SK-N-SH (cell line): ENCODE data around the gene TBKBP1. TPM values are rescaled to one million over a fixed set of nuclear protein-coding genes. Genes with fewer than 3 reads are reported as not detected.

Experiments
- CTCF ChIA-PET: fragments of 300-600, 350-600 bp; formaldehyde crosslinking; extraction: SDS; loops from one replicate; lab custom pipeline; 2021; lab: Yijun Ruan, JAX
- POLR2A ChIA-PET: fragments of 350-600 bp; sonication (Branson Sonifier 250); formaldehyde crosslinking; extraction: SDS; loops from one replicate; lab custom pipeline; 2020; ENCODE audit warnings: antibody characterized with exemption, inconsistent platforms; lab: Yijun Ruan, JAX
- DNase-seq: peaks from one replicate; pipeline ENCODE4 v3.0.0; 2012
- H2AFZ ChIP-seq: fragments of 200-600 bp; sonication (generic); 2 replicates; pipeline ENCODE4 v1.8.1; 2016; ENCODE audit warnings: antibody characterized with exemption, mild to moderate bottlenecking, low read depth
- H3F3A ChIP-seq: fragments of 200-600 bp; sonication (generic); replicated peaks from 2 replicates; pipeline ENCODE3; 2016; ENCODE audit warnings: antibody characterized with exemption, mild to moderate bottlenecking; ENCODE audit not compliant: insufficient read depth
- H3K27ac ChIP-seq, 2 experiments: fragments of 200-500 bp in 1 of 2; fragments of 200-600 bp in 1 of 2; sonication (Bioruptor generic) in 1 of 2; sonication (generic), shearing (Covaris generic) in 1 of 2; 2 replicates each; pipeline versions ENCODE4 v1.5.1 to v1.6.1; 2014 to 2016; ENCODE audit warnings: low read depth in 2 of 2, inconsistent platforms in 1 of 2, low read length in 1 of 2, mild to moderate bottlenecking in 1 of 2, mixed read lengths in 1 of 2
- H3K27me3 ChIP-seq: fragments of 200-600 bp; sonication (generic), shearing (Covaris generic); 2 replicates; pipeline ENCODE4 v1.6.1; 2016; ENCODE audit warnings: mixed run types; ENCODE audit not compliant: insufficient read depth
- H3K36me3 ChIP-seq, 2 experiments: fragments of 200-500 bp in 1 of 2; fragments of 200-600 bp in 1 of 2; sonication (Bioruptor generic) in 1 of 2; sonication (generic) in 1 of 2; replicated peaks in 1 of 2; 2 replicates each; pipeline versions ENCODE3 to v1.5.1; 2014 to 2016; ENCODE audit warnings: low read length in 1 of 2, mild to moderate bottlenecking in 1 of 2; ENCODE audit not compliant: insufficient read depth in 2 of 2, control insufficient read depth in 1 of 2
- H3K4me1 ChIP-seq, 2 experiments: fragments of 200-500 bp in 1 of 2; fragments of 200-600 bp in 1 of 2; sonication (Bioruptor generic) in 1 of 2; sonication (generic), shearing (Covaris generic) in 1 of 2; 2 replicates each; pipeline versions ENCODE4 v1.5.1 to v1.6.1; 2014 to 2016; ENCODE audit warnings: low read depth in 1 of 2, low read length in 1 of 2, mixed run types in 1 of 2; ENCODE audit not compliant: insufficient read depth in 2 of 2, control insufficient read depth in 1 of 2
- H3K4me2 ChIP-seq: fragments of 200-600 bp; sonication (generic), shearing (Covaris generic); 2 replicates; pipeline ENCODE4 v1.6.1; 2017; ENCODE audit warnings: mixed run types
- H3K4me3 ChIP-seq, 2 experiments: fragments of 200-500 bp in 1 of 2; fragments of 200-600 bp in 1 of 2; sonication (Bioruptor generic) in 1 of 2; sonication (generic), shearing (Covaris generic) in 1 of 2; 2 replicates each; pipeline versions ENCODE4 v1.5.1 to v1.8.1; 2014 to 2016; ENCODE audit warnings: low read depth in 2 of 2, inconsistent platforms in 1 of 2, low read length in 1 of 2, mild to moderate bottlenecking in 1 of 2, mixed read lengths in 1 of 2, moderate library complexity in 1 of 2
- H3K79me2 ChIP-seq: fragments of 200-600 bp; sonication (generic); 2 replicates; pipeline ENCODE4 v1.8.1; 2017; ENCODE audit warnings: mild to moderate bottlenecking; ENCODE audit not compliant: insufficient read depth
- H3K9ac ChIP-seq: fragments of 200-600 bp; sonication (generic); 2 replicates; pipeline ENCODE4 v1.6.1; 2017; ENCODE audit warnings: mixed run types
- H3K9me2 ChIP-seq: fragments of 200-600 bp; sonication (generic); 2 replicates; pipeline ENCODE4 v1.6.1; 2017; ENCODE audit warnings: mixed run types
- H3K9me3 ChIP-seq: fragments of 200-600 bp; sonication (generic); 2 replicates; pipeline ENCODE4 v1.6.1; 2017; ENCODE audit warnings: mixed run types, mild to moderate bottlenecking, moderate library complexity
- H4K20me1 ChIP-seq: fragments of 200-600 bp; sonication (generic); 2 replicates; pipeline ENCODE4 v1.6.1; 2017; ENCODE audit warnings: mild to moderate bottlenecking, mixed run types; ENCODE audit not compliant: insufficient read depth
- CHD2 ChIP-seq: fragments of 150-350 bp; IDR thresholded peaks from 2 replicates; pipeline ENCODE4 v1.6.1; 2018; ENCODE audit warnings: low read length; ENCODE audit not compliant: partially characterized antibody
- ELF1 ChIP-seq: IDR thresholded peaks from 2 replicates; pipeline ENCODE4 v1.4.0; 2012
- EZH2phosphoT487 ChIP-seq: fragments of 200-600 bp; sonication (generic); IDR thresholded peaks from 2 replicates; pipeline ENCODE4 v1.6.1; 2017; ENCODE audit warnings: low read depth, mixed run types, mild to moderate bottlenecking, antibody characterized with exemption, moderate library complexity, borderline replicate concordance
- FOSL2 ChIP-seq: IDR thresholded peaks from 2 replicates; pipeline ENCODE4 v1.4.0; 2012; ENCODE audit warnings: low read depth, mild to moderate bottlenecking, moderate library complexity, borderline replicate concordance
- FOXJ3 ChIP-seq: sonication (generic); formaldehyde crosslinking; IDR thresholded peaks from 2 replicates; pipeline ENCODE4 v1.5.1; 2020; ENCODE audit warnings: mild to moderate bottlenecking, missing genetic modification reagents
- FOXM1 ChIP-seq: IDR thresholded peaks from 2 replicates; pipeline ENCODE4 v1.4.0; 2012; ENCODE audit warnings: low read depth, mild to moderate bottlenecking
- GABPA ChIP-seq: IDR thresholded peaks from 2 replicates; pipeline ENCODE4 v1.4.0; 2012; ENCODE audit warnings: low read depth, mild to moderate bottlenecking
- GATA2 ChIP-seq: sonication (generic); formaldehyde crosslinking; IDR thresholded peaks from 2 replicates; pipeline ENCODE4 v1.5.0; 2020; ENCODE audit warnings: mild to moderate bottlenecking, missing genetic modification reagents
- NRF1 ChIP-seq: IDR thresholded peaks from 2 replicates; pipeline ENCODE4 v1.6.1; 2012; ENCODE audit warnings: low read depth, mild to moderate bottlenecking, low read length
- POLR2AphosphoS5 ChIP-seq: IDR thresholded peaks from 2 replicates; pipeline ENCODE4 v1.6.1; 2012; ENCODE audit warnings: low read depth, low read length
- RAD21 ChIP-seq: IDR thresholded peaks from 2 replicates; pipeline ENCODE4 v1.6.1; 2012; ENCODE audit warnings: mild to moderate bottlenecking, low read length
- RCOR1 ChIP-seq: fragments of 150-350 bp; IDR thresholded peaks from 2 replicates; pipeline ENCODE4 v1.6.1; 2017; ENCODE audit warnings: antibody characterized with exemption, low read length
- SIN3A ChIP-seq: IDR thresholded peaks from 2 replicates; pipeline ENCODE4 v1.6.1; 2012; ENCODE audit warnings: low read depth, mild to moderate bottlenecking, low read length, moderate library complexity, borderline replicate concordance
- SMC3 ChIP-seq: IDR thresholded peaks from 2 replicates; pipeline ENCODE4 v1.6.1; 2012; ENCODE audit warnings: low read depth, low read length, improper control_type of control experiment
- TAF1 ChIP-seq: IDR thresholded peaks from 2 replicates; pipeline ENCODE4 v1.6.1; 2012; ENCODE audit warnings: low read depth, mild to moderate bottlenecking, low read length, moderate library complexity, borderline replicate concordance
- TCF12 ChIP-seq: IDR thresholded peaks from 2 replicates; pipeline ENCODE4 v1.4.0; 2012
- YY1 ChIP-seq: IDR thresholded peaks from 2 replicates; pipeline ENCODE4 v1.4.0; 2012; ENCODE audit warnings: low read depth, mild to moderate bottlenecking
- polyA plus RNA-seq, 3 experiments: library from polyadenylated mRNA; depleted of rRNA; stranded (reverse); fragments of >200 nt; gene quantifications; 2 replicates each; pipeline ENCODE4 v1.2.3, GENCODE V29; 2012
- TF ChIP-seq, protein P1 (sequence below): IDR thresholded peaks from 2 replicates; pipeline ENCODE4 v1.4.0; 2012; ENCODE audit warnings: low read depth
- TF ChIP-seq, protein P2 (sequence below): IDR thresholded peaks from 2 replicates; pipeline ENCODE4 v1.6.1; 2012; ENCODE audit warnings: mild to moderate bottlenecking, low read depth, low read length, moderate library complexity
- TF ChIP-seq, protein P3 (sequence below): IDR thresholded peaks from 2 replicates; pipeline ENCODE4; 2012
- TF ChIP-seq, protein P4 (sequence below): IDR thresholded peaks from 2 replicates; pipeline ENCODE4 v1.4.0; 2012; ENCODE audit warnings: low read depth, borderline replicate concordance
- TF ChIP-seq, protein P5 (sequence below): fragments of 150-350 bp; IDR thresholded peaks from 2 replicates; pipeline ENCODE4 v1.6.1; 2016; ENCODE audit warnings: mild to moderate bottlenecking, low read depth, low read length

Gene TBKBP1
- polyA plus RNA-seq, 1 of the 3 experiments (the other 2 are of a cell fraction), result 14.4 TPM

DNA sequence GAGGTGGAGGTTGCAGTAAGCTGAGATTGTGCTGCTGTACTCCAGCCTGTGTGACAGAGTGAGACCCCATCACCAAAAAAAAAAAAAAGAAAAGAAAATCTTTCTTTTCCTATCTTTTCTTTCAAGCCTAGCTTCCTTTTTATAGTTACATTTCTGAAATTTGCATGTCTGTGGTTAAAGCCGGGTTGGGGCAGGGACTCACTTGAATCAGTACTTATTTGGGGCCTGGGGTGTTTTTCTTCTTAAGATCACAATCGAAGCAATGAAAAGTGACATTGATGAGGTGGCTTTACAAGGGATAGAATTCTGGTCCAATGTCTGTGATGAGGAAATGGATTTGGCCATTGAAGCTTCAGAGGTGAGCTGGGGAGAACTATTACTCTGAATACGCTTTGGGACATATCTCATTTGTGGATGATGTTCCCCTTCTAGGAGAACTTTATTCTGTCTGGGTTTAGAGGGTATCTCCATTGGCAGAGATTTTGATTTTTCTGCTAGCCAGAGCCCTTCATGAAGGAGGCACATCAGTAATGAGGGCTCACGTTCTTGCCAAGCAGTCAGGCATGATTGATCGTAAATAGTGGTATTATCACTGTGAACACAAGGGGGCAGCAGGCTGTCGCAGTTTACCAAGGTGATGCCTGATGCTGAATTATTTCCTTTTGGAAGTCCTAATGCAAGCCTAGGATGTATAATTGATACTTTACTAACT is 29.9 kb upstream of the TBKBP1 start (continued):
- TF ChIP-seq, protein P1, sequence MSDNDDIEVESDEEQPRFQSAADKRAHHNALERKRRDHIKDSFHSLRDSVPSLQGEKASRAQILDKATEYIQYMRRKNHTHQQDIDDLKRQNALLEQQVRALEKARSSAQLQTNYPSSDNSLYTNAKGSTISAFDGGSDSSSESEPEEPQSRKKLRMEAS, result no peak
- TF ChIP-seq GABPA (no peak), NRF1 (0 out of 2 replicates have a peak, but pooled peaks have one; percentile 1), SMC3 (peak; percentile 74), RAD21 (peak; percentile 81), YY1 (no peak)
- TF ChIP-seq, protein P2, sequence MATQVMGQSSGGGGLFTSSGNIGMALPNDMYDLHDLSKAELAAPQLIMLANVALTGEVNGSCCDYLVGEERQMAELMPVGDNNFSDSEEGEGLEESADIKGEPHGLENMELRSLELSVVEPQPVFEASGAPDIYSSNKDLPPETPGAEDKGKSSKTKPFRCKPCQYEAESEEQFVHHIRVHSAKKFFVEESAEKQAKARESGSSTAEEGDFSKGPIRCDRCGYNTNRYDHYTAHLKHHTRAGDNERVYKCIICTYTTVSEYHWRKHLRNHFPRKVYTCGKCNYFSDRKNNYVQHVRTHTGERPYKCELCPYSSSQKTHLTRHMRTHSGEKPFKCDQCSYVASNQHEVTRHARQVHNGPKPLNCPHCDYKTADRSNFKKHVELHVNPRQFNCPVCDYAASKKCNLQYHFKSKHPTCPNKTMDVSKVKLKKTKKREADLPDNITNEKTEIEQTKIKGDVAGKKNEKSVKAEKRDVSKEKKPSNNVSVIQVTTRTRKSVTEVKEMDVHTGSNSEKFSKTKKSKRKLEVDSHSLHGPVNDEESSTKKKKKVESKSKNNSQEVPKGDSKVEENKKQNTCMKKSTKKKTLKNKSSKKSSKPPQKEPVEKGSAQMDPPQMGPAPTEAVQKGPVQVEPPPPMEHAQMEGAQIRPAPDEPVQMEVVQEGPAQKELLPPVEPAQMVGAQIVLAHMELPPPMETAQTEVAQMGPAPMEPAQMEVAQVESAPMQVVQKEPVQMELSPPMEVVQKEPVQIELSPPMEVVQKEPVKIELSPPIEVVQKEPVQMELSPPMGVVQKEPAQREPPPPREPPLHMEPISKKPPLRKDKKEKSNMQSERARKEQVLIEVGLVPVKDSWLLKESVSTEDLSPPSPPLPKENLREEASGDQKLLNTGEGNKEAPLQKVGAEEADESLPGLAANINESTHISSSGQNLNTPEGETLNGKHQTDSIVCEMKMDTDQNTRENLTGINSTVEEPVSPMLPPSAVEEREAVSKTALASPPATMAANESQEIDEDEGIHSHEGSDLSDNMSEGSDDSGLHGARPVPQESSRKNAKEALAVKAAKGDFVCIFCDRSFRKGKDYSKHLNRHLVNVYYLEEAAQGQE, result no peak

DNA sequence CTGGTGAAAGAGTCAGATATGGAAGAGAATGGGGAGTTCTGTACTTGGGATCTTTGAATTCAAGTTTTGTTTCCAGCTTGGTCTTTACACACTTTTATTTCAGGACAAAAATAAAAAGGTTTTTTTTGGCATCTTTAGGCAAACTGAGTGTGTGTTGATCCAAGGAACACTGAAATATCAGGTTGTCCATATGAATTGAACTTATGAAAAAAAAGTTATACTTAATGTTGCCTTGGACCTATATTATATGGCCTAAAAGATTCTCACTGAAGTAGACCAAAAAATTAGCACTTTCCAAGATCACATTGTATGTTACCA is 29.4 kb upstream of the TBKBP1 start:
- no peaks in the 10 kb centered on the region for H3K27me3 ChIP-seq
- H3K9ac ChIP-seq, result no peak overlapping the region
- no peaks in the 10 kb centered on the region for H3K4me1 ChIP-seq
- H3K9me3 ChIP-seq, result no peaks in the 10 kb centered on the region
- POLR2A ChIA-PET, result interaction anchor here (0.6 kb wide), 2 partner anchors 14 to 21 kb away, joined by 3 read pairs; no protein-coding TSS in a partner anchor
- no peak overlapping the region for H3K27ac ChIP-seq
- no peak for DNase-seq
- peaks cover 69% of the 10 kb centered on the region for H3K79me2 ChIP-seq
- H4K20me1 ChIP-seq, result peaks cover 62% of the 10 kb centered on the region
- H3K36me3 ChIP-seq, result peaks cover 76 to 93% of the 10 kb centered on the region in 2 experiments
- H2AFZ ChIP-seq, result no peak overlapping the region
- H3K4me2 ChIP-seq, result no peak overlapping the region
- CTCF ChIA-PET, result interaction anchor here (0.6 to 7.9 kb wide), 28 partner anchors 12 to 249 kb away, joined by 3 to 167 read pairs (median 6); partner anchors contain the start of genes KPNB1, OSBPL7 and TBKBP1
- no peak for TF ChIP-seq CHD2
- TF ChIP-seq FOSL2, result no peak
- no peak for TF ChIP-seq TAF1
- no peak for TF ChIP-seq GATA2
- no peak for TF ChIP-seq RCOR1
- no peak for TF ChIP-seq FOXJ3 (CRISPR knock-in tag)
- no peak for TF ChIP-seq POLR2AphosphoS5
- TF ChIP-seq YY1, result no peak
- TF ChIP-seq FOXM1, result no peak
- TF ChIP-seq, protein P3, sequence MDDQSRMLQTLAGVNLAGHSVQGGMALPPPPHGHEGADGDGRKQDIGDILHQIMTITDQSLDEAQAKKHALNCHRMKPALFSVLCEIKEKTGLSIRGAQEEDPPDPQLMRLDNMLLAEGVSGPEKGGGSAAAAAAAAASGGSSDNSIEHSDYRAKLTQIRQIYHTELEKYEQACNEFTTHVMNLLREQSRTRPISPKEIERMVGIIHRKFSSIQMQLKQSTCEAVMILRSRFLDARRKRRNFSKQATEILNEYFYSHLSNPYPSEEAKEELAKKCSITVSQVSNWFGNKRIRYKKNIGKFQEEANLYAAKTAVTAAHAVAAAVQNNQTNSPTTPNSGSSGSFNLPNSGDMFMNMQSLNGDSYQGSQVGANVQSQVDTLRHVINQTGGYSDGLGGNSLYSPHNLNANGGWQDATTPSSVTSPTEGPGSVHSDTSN, result no peak
- no peak for TF ChIP-seq SIN3A
- TF ChIP-seq EZH2phosphoT487, result no peak
- no peak for TF ChIP-seq NRF1
- TF ChIP-seq, protein P1, result no peak
- TF ChIP-seq, protein P4, sequence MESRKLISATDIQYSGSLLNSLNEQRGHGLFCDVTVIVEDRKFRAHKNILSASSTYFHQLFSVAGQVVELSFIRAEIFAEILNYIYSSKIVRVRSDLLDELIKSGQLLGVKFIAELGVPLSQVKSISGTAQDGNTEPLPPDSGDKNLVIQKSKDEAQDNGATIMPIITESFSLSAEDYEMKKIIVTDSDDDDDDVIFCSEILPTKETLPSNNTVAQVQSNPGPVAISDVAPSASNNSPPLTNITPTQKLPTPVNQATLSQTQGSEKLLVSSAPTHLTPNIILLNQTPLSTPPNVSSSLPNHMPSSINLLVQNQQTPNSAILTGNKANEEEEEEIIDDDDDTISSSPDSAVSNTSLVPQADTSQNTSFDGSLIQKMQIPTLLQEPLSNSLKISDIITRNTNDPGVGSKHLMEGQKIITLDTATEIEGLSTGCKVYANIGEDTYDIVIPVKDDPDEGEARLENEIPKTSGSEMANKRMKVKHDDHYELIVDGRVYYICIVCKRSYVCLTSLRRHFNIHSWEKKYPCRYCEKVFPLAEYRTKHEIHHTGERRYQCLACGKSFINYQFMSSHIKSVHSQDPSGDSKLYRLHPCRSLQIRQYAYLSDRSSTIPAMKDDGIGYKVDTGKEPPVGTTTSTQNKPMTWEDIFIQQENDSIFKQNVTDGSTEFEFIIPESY, result no peak
- no peak for TF ChIP-seq ELF1
- no peak for TF ChIP-seq TCF12
- TF ChIP-seq, protein P5, sequence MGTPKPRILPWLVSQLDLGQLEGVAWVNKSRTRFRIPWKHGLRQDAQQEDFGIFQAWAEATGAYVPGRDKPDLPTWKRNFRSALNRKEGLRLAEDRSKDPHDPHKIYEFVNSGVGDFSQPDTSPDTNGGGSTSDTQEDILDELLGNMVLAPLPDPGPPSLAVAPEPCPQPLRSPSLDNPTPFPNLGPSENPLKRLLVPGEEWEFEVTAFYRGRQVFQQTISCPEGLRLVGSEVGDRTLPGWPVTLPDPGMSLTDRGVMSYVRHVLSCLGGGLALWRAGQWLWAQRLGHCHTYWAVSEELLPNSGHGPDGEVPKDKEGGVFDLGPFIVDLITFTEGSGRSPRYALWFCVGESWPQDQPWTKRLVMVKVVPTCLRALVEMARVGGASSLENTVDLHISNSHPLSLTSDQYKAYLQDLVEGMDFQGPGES, result no peak
- no peak for TF ChIP-seq GABPA
- no peak for TF ChIP-seq RAD21
- no peaks in the 10 kb centered on the region for H3K9me2 ChIP-seq
- H3F3A ChIP-seq, result peaks cover 64% of the 10 kb centered on the region
- H3K4me3 ChIP-seq, result no peak overlapping the region; a peak in 1 of 4 replicates
